ENCODE results near the gene OR6S1.
A peak's percentile ranks its signal among the peaks of the same experiment; 100 is the strongest.

Gene OR6S1

GRCh38 chr14:20610002-20610765 lies 31.3 kb downstream of the OR6S1 start:
- POLR2A ChIA-PET, result interaction anchor here (0.8 to 1.3 kb wide), 4 partner anchors 71 to 268 kb away, joined by 3 to 11 read pairs (median 4); partner anchors contain the start of gene PARP2
- Histone ChIP-seq H3K4me3 (ENCODE audit: low read depth, low read length) (peak overlapping the region; percentile 98), H3K27ac (ENCODE audit: extremely low read depth, low read depth, low read length) (peak overlapping the region; percentile 76), H3K9me3 (ENCODE audit: control insufficient read depth, insufficient read depth, low read depth, low read length) (no peaks in the 10 kb centered on the region), H3K36me3 (ENCODE audit: control insufficient read depth in 2 of 2, insufficient read depth in 1 of 2, low read length in 2 of 2) (no peaks in the 10 kb centered on the region), H3K4me1 (ENCODE audit: control insufficient read depth, insufficient read depth, low read length) (peaks cover 9% of the 10 kb centered on the region)
- CTCF ChIA-PET, result interaction anchor here (0.6 to 3.0 kb wide), 21 partner anchors 13 to 956 kb away, joined by 3 to 28 read pairs (median 4); partner anchors contain the start of genes ANG and RNASE4
- TF ChIP-seq ZNF48 (tag by site-specific recombination; IDR thresholded peaks at IDR 0.05) (no peak), ZBTB21 (tag by site-specific recombination; IDR thresholded peaks at IDR 0.05) (peak; percentile 44; the same call in 1 of the 2 replicates), ZNF280C (tag by site-specific recombination; IDR thresholded peaks at IDR 0.05) (no peak), ZNF133 (tag by site-specific recombination; IDR thresholded peaks at IDR 0.05) (no peak), ZBTB7A (tag by site-specific recombination; IDR thresholded peaks at IDR 0.05; ENCODE audit: low read depth) (0 out of 2 replicates have a peak, but pooled peaks have one; percentile 32), ZNF140 (tag by site-specific recombination; IDR thresholded peaks at IDR 0.05) (no peak), SCRT2 (tag by site-specific recombination; IDR thresholded peaks at IDR 0.05) (no peak), ZNF391 (tag by site-specific recombination; IDR thresholded peaks at IDR 0.05; ENCODE audit: borderline replicate concordance, low read depth) (peak; percentile 79), BCL11B (tag by site-specific recombination; IDR thresholded peaks at IDR 0.05; ENCODE audit: low read depth) (no peak), ZNF473 (tag by site-specific recombination; IDR thresholded peaks at IDR 0.05) (no peak), ZNF266 (tag by site-specific recombination; IDR thresholded peaks at IDR 0.05; ENCODE audit: low read depth) (no peak), ZSCAN30 (tag by site-specific recombination; IDR thresholded peaks at IDR 0.05) (peak; percentile 92), ZNF677 (tag by site-specific recombination; IDR thresholded peaks at IDR 0.05) (no peak), SP7 (tag by site-specific recombination; IDR thresholded peaks at IDR 0.05) (peak; percentile 66; the same call in 1 of the 2 replicates), ZNF366 (tag by site-specific recombination; conservative IDR thresholded peaks at IDR 0.05) (peak; percentile 81), ZNF155 (tag by site-specific recombination; IDR thresholded peaks at IDR 0.05) (no peak), ZNF501 (tag by site-specific recombination; IDR thresholded peaks at IDR 0.05) (peak; percentile 88), ZNF426 (tag by site-specific recombination; IDR thresholded peaks at IDR 0.05) (no peak), ZNF560 (tag by site-specific recombination; IDR thresholded peaks at IDR 0.05; ENCODE audit: borderline replicate concordance) (no peak), ZSCAN5A (tag by site-specific recombination; IDR thresholded peaks at IDR 0.05) (no peak), ZEB2 (tag by site-specific recombination; IDR thresholded peaks at IDR 0.05) (peak; percentile 82), ZNF398 (tag by site-specific recombination; IDR thresholded peaks at IDR 0.05) (peak; percentile 40), REST (tag by site-specific recombination; IDR thresholded peaks at IDR 0.05) (no peak; the same call in none of the 2 replicates), RBAK (tag by site-specific recombination; IDR thresholded peaks at IDR 0.05) (no peak), ZNF350 (tag by site-specific recombination; IDR thresholded peaks at IDR 0.05) (no peak)
- TF ChIP-seq, protein P1, sequence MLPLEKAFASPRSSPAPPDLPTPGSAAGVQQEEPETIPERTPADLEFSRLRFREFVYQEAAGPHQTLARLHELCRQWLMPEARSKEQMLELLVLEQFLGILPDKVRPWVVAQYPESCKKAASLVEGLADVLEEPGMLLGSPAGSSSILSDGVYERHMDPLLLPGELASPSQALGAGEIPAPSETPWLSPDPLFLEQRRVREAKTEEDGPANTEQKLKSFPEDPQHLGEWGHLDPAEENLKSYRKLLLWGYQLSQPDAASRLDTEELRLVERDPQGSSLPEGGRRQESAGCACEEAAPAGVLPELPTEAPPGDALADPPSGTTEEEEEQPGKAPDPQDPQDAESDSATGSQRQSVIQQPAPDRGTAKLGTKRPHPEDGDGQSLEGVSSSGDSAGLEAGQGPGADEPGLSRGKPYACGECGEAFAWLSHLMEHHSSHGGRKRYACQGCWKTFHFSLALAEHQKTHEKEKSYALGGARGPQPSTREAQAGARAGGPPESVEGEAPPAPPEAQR (tag by site-specific recombination; IDR thresholded peaks at IDR 0.05), result 0 out of 2 replicates have a peak, but pooled peaks have one; percentile 50
- TF ChIP-seq, protein P2, sequence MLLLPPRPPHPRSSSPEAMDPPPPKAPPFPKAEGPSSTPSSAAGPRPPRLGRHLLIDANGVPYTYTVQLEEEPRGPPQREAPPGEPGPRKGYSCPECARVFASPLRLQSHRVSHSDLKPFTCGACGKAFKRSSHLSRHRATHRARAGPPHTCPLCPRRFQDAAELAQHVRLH (tag by site-specific recombination; IDR thresholded peaks at IDR 0.05), result peak; percentile 92

Data from HEK293 (cell line).